Endothelial cell of umbilical vein (primary cell): ENCODE measurements around the gene RPL15.

ENCODE experiments used
- EZH2 ChIP-seq: IDR thresholded peaks from 2 replicates; pipeline ENCODE4 v1.6.1; 2012; ENCODE audit warnings: borderline replicate concordance, low read depth, mild to moderate bottlenecking, moderate library complexity, low read length, inconsistent platforms; ENCODE audit not compliant: severe bottlenecking
- GATA2 ChIP-seq: IDR thresholded peaks from 2 replicates; pipeline ENCODE4 v1.7.0; 2011; ENCODE audit warnings: low read depth, mild to moderate bottlenecking, moderate library complexity, mixed read lengths, low read length; ENCODE audit not compliant: insufficient read length, insufficient read depth
- POLR2A ChIP-seq: IDR thresholded peaks from 2 replicates; pipeline ENCODE4 v1.6.1; 2012; ENCODE audit warnings: low read depth, mild to moderate bottlenecking, control low read depth, low read length
- POLR2AphosphoS5 ChIP-seq: IDR thresholded peaks from 2 replicates; pipeline ENCODE4 v1.6.1; 2012; ENCODE audit warnings: low read depth, mild to moderate bottlenecking, control low read depth, low read length, moderate library complexity; ENCODE audit not compliant: insufficient read depth
- TF ChIP-seq, protein P1 (sequence below), 2 donors: IDR thresholded peaks; 1 replicate in 1 of 2; 2 replicates in 1 of 2; pipeline ENCODE4 v1.5.1; 2011; ENCODE audit warnings: low read length in 2 of 2, mild to moderate bottlenecking in 2 of 2, moderate library complexity in 2 of 2, control low read depth in 1 of 2, inconsistent platforms in 1 of 2, low read depth in 1 of 2; ENCODE audit not compliant: insufficient read depth in 1 of 2; ENCODE audit errors: extremely low read depth in 1 of 2

DNA sequence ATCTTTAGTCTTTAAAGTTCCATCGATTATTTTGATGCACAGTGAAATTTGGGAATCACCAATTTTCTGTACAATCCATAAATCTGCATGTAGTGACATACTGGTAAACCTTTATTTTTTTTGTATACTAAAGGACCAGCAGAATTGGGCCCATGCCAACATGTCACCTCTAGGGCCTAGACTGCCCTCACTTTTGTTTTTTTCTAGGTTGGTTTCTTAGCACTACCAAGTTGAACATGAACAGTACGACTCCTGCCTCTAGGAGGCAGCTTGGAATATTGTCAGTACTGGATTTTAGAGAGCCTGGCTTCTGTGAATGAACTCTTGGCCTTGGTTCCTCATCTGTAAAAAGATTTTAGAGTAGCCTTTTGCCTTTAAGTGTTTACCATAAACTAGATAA is 32.5 kb upstream of the RPL15 start:
- TF ChIP-seq POLR2AphosphoS5 = no peak
- TF ChIP-seq, protein P1, sequence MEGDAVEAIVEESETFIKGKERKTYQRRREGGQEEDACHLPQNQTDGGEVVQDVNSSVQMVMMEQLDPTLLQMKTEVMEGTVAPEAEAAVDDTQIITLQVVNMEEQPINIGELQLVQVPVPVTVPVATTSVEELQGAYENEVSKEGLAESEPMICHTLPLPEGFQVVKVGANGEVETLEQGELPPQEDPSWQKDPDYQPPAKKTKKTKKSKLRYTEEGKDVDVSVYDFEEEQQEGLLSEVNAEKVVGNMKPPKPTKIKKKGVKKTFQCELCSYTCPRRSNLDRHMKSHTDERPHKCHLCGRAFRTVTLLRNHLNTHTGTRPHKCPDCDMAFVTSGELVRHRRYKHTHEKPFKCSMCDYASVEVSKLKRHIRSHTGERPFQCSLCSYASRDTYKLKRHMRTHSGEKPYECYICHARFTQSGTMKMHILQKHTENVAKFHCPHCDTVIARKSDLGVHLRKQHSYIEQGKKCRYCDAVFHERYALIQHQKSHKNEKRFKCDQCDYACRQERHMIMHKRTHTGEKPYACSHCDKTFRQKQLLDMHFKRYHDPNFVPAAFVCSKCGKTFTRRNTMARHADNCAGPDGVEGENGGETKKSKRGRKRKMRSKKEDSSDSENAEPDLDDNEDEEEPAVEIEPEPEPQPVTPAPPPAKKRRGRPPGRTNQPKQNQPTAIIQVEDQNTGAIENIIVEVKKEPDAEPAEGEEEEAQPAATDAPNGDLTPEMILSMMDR (IDR thresholded peaks at IDR 0.05; ENCODE audit: extremely low read depth in 1 of 2, insufficient read depth in 1 of 2, low read depth in 1 of 2, low read length in 2 of 2) = no peak
- TF ChIP-seq POLR2A = no peak
- no peak for TF ChIP-seq GATA2
- no peak for TF ChIP-seq EZH2
